ENCODE data around the gene IMMT.

Gene IMMT

GRCh38 chr2:86158286-86158685, 37.0 kb downstream of the IMMT start:
- DNase-seq, result no peak
- TF ChIP-seq GATA1 (IDR thresholded peaks at IDR 0.05; ENCODE audit: low read depth, low read length) (no peak), POLR2A (IDR thresholded peaks at IDR 0.05; ENCODE audit: low read length) (no peak)

DNA sequence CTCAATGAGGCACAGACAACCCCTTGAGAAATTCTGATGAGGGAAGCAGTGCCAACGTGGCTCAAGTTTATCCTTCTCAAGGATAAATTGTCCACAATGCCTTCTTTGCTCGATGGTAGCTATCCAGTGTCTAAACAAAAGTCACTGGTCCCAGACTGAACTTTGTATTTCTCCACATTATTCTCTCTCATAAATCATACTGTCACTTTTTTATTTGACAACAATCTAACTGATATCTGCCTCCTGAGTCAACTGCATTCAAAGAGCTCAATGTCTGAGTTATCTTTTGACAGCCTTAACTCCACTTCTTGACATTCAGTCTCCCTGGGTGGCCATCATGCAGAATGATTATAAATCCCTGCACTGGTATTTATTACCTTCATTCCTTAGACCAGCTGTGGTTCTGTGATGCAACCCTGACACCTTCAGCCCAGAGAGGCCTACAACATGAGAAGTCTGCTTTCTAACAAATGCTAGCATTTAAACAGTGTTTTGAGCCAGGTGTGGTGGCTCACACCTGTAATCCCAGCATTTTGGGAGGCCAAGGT, 38.2 kb downstream of the IMMT start:
- no peak for TF ChIP-seq POLR2A (IDR thresholded peaks at IDR 0.05; ENCODE audit: low read length)
- no peak for TF ChIP-seq GATA1 (IDR thresholded peaks at IDR 0.05; ENCODE audit: low read depth, low read length)
- no peak for DNase-seq

DNA sequence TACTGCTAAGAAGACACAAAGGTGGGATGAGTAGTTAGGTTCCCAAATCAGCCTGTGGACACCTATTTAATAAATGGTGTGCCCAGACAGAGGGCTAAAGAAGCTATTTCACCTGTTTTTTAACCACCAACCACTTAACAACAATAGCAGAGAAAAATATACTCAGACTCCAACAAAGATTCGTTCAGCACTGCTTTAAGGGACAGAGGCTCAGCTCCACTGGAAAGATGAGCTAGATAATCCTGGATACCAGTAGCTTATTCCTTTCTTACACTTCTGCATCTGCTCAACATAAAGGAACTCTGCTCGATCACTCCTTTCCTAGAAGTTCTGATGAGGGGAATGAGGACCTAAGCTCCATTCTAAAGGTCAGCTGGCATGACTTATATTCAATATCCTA, 44.8 kb downstream of the IMMT start:
- DNase-seq, result no peak
- TF ChIP-seq POLR2A (IDR thresholded peaks at IDR 0.05; ENCODE audit: low read length) (no peak), GATA1 (IDR thresholded peaks at IDR 0.05; ENCODE audit: low read depth, low read length) (no peak)

DNA sequence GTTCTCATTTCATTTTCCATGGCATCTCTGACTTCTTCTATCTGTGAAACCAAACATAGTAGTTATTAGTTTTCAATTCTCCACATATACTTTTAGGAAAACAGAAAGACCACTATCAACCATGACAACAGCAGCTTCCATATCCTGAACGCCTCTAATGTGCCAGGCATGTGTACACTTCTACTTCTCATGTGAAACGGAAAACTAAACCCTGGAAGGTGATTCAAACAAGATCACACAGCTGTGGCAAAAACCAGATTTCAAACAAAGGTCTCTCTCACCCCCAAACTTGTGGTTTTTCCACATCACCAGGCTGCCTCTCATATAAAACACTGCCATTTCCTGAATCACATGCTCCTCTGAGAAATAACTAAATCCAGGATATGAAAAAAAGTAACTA, 47.5 kb downstream of the IMMT start:
- TF ChIP-seq POLR2A (IDR thresholded peaks at IDR 0.05; ENCODE audit: low read length), result no peak
- no peak for TF ChIP-seq GATA1 (IDR thresholded peaks at IDR 0.05; ENCODE audit: low read depth, low read length)
- no peak for DNase-seq

DNA sequence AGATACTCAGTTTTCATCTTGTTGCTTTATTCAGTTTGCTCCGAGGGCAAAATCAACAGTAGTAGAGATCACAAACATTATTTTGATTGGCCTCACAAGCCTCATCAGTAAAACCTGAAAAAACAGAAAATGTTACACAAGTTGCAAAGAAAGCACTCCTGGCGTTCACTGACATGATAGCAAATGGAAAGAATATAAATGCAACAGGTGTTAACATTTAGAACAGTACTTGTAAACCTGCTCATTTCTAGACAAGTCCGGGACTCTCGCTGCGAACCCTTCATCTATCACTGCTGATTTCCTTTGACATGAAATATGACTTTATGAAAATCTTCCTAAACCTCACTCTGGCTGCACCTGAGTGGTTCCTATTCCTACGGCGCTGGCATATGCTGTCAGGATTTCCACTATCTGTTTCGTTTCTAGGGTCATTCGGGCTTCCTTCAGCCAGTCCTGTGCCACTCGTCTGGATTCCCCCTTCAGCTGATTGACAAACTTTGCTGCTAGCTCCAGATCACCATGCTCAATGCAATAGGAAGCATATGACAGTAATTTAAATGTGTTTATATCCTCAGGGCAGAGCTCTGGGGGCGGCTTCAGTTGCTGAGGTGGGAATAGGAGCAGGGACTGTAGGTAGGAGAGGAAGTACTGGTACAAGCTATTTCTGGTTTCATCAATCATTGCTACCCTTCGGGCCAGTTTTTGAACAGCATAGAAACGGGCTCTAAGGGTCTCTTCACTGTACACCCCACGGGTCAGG, 51.2 kb downstream of the IMMT start:
- DNase-seq, result no peak
- TF ChIP-seq GATA1 (IDR thresholded peaks at IDR 0.05; ENCODE audit: low read depth, low read length) (no peak), POLR2A (IDR thresholded peaks at IDR 0.05; ENCODE audit: low read length) (no peak)

DNA sequence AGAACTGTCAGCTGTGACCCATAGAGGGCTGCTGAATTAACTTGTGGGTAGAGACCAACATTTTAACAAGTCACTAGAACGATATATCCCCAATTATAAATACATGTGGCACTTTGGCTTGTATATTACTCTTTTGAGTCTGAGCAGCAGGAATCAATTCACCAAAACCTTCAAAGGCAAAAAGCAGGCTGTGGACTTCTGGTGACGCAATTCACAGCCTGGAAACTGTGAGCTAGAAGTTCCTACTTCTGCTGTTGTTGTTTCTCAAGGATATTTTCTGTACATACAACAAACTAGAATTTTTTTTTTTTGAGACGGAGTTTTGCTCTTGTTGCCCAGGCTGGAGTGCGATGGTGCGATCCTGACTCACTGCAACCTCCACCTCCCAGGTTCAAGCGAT, 52.0 kb downstream of the IMMT start:
- no peak for DNase-seq
- TF ChIP-seq POLR2A (IDR thresholded peaks at IDR 0.05; ENCODE audit: low read length), result no peak
- TF ChIP-seq GATA1 (IDR thresholded peaks at IDR 0.05; ENCODE audit: low read depth, low read length), result no peak

GRCh38 chr2:86142436-86143257, 52.6 kb downstream of the IMMT start:
- no peak for DNase-seq
- no peak for TF ChIP-seq POLR2A (IDR thresholded peaks at IDR 0.05; ENCODE audit: low read length)
- no peak for TF ChIP-seq GATA1 (IDR thresholded peaks at IDR 0.05; ENCODE audit: low read depth, low read length)

- DNase-seq, result no peak
- TF ChIP-seq GATA1 (IDR thresholded peaks at IDR 0.05; ENCODE audit: low read depth, low read length), result no peak
- TF ChIP-seq POLR2A (IDR thresholded peaks at IDR 0.05; ENCODE audit: low read length), result no peak
Measured at GRCh38 chr2:86140969-86141392, 54.3 kb downstream of the IMMT start.

DNA sequence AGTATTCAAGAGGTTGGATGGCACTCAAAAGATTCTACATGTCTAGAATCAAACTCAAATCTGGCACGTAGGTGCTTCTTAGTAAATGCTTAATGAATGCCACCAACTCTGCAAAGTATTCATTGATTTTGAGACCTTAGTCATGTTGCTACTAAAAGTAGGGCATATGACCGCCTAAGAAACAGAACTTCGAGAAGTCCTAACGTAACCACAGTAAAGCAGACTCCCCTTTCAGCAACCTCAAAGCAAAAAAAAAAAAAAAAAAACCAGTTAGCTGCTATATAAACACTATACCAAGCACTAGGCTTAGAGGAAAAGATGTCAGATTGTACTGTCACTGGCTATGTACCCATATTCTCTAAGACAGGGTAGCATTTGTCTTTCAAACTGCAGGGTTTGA, 55.3 kb downstream of the IMMT start:
- no peak for TF ChIP-seq GATA1 (IDR thresholded peaks at IDR 0.05; ENCODE audit: low read depth, low read length)
- TF ChIP-seq POLR2A (IDR thresholded peaks at IDR 0.05; ENCODE audit: low read length), result no peak
- no peak for DNase-seq

DNA sequence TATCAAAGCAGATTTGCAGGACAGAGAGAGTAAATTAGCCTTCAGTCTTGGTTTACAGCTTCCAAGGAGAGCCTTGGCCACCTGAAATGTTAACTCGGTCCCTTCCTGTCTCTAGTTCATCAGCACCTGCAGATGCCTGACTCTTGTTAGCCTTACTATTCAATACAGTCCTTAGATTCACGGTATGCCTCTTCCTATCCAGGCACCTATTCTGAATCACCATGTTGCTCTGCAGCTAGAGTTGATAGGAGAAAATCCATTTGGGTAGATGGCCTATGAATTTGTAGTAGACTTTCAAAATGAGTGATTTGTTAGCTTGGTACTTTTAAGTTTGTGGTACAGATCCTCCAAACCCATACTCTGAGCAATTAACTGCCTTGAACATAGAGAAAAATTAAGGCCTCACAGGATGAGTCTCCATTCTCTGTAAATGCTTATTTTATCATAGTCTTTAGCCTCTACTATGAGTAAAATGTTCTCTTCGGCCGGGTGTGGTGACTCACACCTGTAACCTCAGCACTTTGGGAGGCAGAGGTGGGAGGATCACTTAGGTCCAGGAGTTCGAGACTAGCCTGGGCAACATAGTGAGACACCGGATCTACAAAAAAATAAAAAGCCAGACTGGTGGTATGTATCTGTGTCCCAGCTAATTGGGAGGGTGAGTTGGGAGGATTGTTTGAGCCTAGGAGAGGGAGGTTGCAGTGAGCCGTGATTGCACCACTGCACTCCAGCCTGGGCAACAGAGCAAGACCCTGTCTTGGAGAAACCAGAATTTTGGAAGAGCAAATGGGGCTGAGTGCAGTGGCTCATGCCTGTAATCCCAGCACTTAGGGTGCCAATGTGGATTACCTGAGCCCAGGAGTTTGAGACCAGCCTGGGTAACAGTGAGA, 56.3 kb downstream of the IMMT start:
- TF ChIP-seq POLR2A (IDR thresholded peaks at IDR 0.05; ENCODE audit: low read length) (no peak), GATA1 (IDR thresholded peaks at IDR 0.05; ENCODE audit: low read depth, low read length) (no peak)
- DNase-seq, result no peak

GRCh38 chr2:86136141-86136540, 59.1 kb downstream of the IMMT start:
- no peak for TF ChIP-seq GATA1 (IDR thresholded peaks at IDR 0.05; ENCODE audit: low read depth, low read length)
- TF ChIP-seq POLR2A (IDR thresholded peaks at IDR 0.05; ENCODE audit: low read length), result no peak
- no peak for DNase-seq

GRCh38 chr2:86135653-86136052, 59.6 kb downstream of the IMMT start:
- no peak for DNase-seq
- TF ChIP-seq GATA1 (IDR thresholded peaks at IDR 0.05; ENCODE audit: low read depth, low read length) (no peak), POLR2A (IDR thresholded peaks at IDR 0.05; ENCODE audit: low read length) (no peak)

DNA sequence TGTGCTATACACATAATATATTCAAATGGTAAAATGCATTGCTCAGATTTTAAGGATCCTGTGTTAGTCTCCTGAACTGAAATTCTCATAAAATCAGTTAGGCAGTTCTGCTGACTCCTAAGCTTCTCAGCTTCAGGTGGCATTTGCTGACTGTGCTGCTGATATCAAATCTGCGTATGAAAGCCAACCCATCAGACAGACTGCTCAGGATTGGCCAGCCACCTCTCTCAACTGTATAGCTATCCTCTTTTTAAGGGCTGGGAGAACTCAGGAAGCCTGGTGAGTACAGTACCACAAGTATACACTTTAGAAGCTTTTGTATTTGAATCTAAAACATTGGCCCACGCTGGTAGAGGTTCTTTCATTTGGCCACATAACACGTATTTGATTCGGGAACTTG, 60.6 kb downstream of the IMMT start:
- TF ChIP-seq GATA1 (IDR thresholded peaks at IDR 0.05; ENCODE audit: low read depth, low read length) (no peak), POLR2A (IDR thresholded peaks at IDR 0.05; ENCODE audit: low read length) (no peak)
- DNase-seq, result no peak
